GM10847 (cell line): ENCODE data around the gene PROK2.

Experiments used
- POLR2A ChIP-seq: IDR thresholded peaks from 2 replicates; pipeline ENCODE4 v1.6.1; 2011; ENCODE audit not compliant: insufficient read length; ENCODE audit errors: extremely low read depth

The PROK2 gene

GRCh38 chr3:71771884-71772283 lies 13.1 kb downstream of the PROK2 start:
- TF ChIP-seq POLR2A: no peak

- no peak for TF ChIP-seq POLR2A
Observed at GRCh38 chr3:71771126-71771525, 13.8 kb downstream of the PROK2 start.

GRCh38 chr3:71763426-71763825 lies 21.5 kb downstream of the PROK2 start:
- no peak for TF ChIP-seq POLR2A

GRCh38 chr3:71760140-71760539 lies 24.8 kb downstream of the PROK2 start:
- no peak for TF ChIP-seq POLR2A

GRCh38 chr3:71759401-71759800 lies 25.5 kb downstream of the PROK2 start:
- no peak for TF ChIP-seq POLR2A

- no peak for TF ChIP-seq POLR2A
Observed at GRCh38 chr3:71758091-71758490, 26.9 kb downstream of the PROK2 start.

- no peak for TF ChIP-seq POLR2A
Observed at GRCh38 chr3:71754610-71755253, 30.2 kb downstream of the PROK2 start.

- no peak for TF ChIP-seq POLR2A
Observed at GRCh38 chr3:71753701-71754609, 31.0 kb downstream of the PROK2 start, which contains the start of gene GPR27. Gene GPR27, plus strand, starts transcription at chr3:71753855. Its CDS starts 195 bp downstream, at chr3:71754050.

GRCh38 chr3:71752831-71753700 lies 31.9 kb downstream of the PROK2 start:
- TF ChIP-seq POLR2A: no peak

GRCh38 chr3:71751602-71752001 lies 33.3 kb downstream of the PROK2 start:
- no peak for TF ChIP-seq POLR2A

GRCh38 chr3:71744738-71745137 lies 40.2 kb downstream of the PROK2 start:
- TF ChIP-seq POLR2A: no peak

GRCh38 chr3:71742621-71743020 lies 42.3 kb downstream of the PROK2 start:
- TF ChIP-seq POLR2A: no peak

GRCh38 chr3:71734881-71735280 lies 50.1 kb downstream of the PROK2 start:
- no peak for TF ChIP-seq POLR2A

GRCh38 chr3:71733319-71733718 lies 51.6 kb downstream of the PROK2 start:
- no peak for TF ChIP-seq POLR2A

GRCh38 chr3:71732637-71733036 lies 52.3 kb downstream of the PROK2 start:
- no peak for TF ChIP-seq POLR2A
